ENCODE results near the gene PGM2. TPM values are rescaled to one million over a fixed set of nuclear protein-coding genes. Genes with fewer than 3 reads are reported as not detected.

The PGM2 gene
- total and polyA plus RNA-seq, 2 donors (not counting 3 experiments of a cell fraction or from before 2014, with no cell fraction given) = 17.9 to 53.9 TPM

Other genes starting within 250 kb of the PGM2 start
- 87.1 and 91.7 TPM in 2 replicates for gene RELL1, start 140.3 kb upstream of the PGM2 start, total RNA-seq
- 17.0 and 20.8 TPM in 2 replicates for gene RELL1, start 140.3 kb upstream of the PGM2 start, polyA plus RNA-seq
- 112 and 116 TPM in 2 replicates for gene TBC1D1, start 64.4 kb downstream of the PGM2 start, total RNA-seq
- gene TBC1D1, start 64.4 kb downstream of the PGM2 start, polyA plus RNA-seq = 62.9 and 63.5 TPM in 2 replicates
- gene PTTG2, start 133.7 kb downstream of the PGM2 start, total RNA-seq = not detected in 2 replicates
- gene PTTG2, start 133.7 kb downstream of the PGM2 start, polyA plus RNA-seq = not detected in 2 replicates